GM12864 (cell line): Measurements from ENCODE around the gene SP3.

Source experiments
- DNase-seq: peaks from one replicate; pipeline ENCODE4 v3.0.0-alpha.2; 2011; ENCODE audit warnings: low read depth
- H3K4me3 ChIP-seq: 2 replicates; pipeline ENCODE4 v1.5.1; 2011; ENCODE audit warnings: mild to moderate bottlenecking, low read depth, low read length, control low read depth
- TF ChIP-seq, protein P1 (sequence below): IDR thresholded peaks from 2 replicates; pipeline ENCODE4 v1.5.1; 2011; ENCODE audit warnings: low read depth, mild to moderate bottlenecking, moderate library complexity, low read length, control low read depth, inconsistent platforms; ENCODE audit errors: missing control alignments

Gene SP3

DNA sequence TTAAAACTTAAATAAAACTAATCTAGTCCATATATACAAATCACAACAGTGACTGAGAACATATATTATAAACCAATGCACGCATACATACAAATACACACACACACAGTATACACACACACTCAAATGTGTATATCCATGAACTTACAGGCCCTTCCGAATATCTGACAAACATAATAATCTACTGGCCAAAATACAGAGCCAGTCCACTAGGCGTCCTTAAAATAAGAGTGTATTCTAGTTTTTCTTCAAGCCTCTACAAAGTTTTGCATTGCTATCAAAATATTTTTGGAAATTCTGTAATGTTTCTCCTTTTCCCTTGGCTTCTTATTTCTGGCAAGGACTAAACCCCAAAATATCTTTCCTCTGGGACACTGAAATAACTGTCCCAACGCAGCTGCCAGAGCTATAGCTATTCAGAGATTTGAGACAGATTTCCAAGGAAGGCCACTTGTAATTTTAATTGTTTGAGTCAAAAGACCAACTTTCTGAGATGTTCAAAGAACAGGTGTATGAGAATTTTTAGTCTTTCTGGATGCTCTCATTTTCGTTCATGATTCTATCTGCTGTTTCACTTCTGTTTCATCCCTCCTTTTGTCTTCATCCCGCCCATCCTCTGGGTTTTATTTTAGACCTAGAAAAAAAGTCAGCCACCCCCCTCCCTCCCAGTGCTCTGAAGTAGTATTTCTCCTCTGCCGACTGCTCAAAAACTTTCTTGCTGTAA, 24.1 kb upstream of the SP3 start:
- TF ChIP-seq, protein P1, sequence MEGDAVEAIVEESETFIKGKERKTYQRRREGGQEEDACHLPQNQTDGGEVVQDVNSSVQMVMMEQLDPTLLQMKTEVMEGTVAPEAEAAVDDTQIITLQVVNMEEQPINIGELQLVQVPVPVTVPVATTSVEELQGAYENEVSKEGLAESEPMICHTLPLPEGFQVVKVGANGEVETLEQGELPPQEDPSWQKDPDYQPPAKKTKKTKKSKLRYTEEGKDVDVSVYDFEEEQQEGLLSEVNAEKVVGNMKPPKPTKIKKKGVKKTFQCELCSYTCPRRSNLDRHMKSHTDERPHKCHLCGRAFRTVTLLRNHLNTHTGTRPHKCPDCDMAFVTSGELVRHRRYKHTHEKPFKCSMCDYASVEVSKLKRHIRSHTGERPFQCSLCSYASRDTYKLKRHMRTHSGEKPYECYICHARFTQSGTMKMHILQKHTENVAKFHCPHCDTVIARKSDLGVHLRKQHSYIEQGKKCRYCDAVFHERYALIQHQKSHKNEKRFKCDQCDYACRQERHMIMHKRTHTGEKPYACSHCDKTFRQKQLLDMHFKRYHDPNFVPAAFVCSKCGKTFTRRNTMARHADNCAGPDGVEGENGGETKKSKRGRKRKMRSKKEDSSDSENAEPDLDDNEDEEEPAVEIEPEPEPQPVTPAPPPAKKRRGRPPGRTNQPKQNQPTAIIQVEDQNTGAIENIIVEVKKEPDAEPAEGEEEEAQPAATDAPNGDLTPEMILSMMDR, result no peak
- DNase-seq, result no peak
- H3K4me3 ChIP-seq, result no peak overlapping the region

DNA sequence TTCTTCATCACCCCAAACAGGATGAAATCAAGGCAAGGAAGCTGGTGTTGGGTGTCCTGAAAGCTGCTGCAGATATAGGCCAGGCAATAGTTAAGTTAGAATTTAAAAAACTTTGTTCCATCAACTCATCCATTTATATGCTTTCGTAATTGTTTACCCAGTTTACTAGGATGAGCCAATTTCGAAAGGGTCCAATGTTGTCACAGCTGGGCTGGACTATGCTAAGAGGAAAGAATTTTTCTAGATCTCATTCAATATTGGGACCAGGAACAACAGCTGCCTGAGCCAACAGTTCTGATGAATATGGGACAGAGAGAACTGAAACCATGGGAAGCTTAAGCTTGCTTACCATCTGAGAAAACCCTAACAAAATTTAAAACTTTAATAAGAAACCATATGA, 21.6 kb upstream of the SP3 start:
- no peak overlapping the region for H3K4me3 ChIP-seq
- TF ChIP-seq, protein P1, result no peak
- DNase-seq, result no peak

DNA sequence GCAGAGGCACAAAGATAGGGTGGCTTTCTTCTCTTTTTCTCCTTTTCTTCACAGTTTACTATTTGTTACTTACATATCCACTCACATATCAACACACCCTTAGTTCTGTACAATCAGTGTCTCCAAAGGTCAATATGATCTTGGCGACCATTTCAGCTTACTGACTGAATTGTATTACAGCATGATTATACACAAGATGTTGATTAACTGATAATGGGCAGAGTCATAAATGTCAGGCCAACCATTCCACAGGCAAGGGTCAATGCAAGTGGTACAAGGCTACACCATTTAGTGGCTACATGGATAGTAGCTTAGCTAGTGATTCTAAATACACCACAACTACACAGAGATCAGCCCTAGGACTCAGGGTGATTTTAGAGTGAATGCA, 20.4 kb upstream of the SP3 start:
- no peak for DNase-seq
- TF ChIP-seq, protein P1, result no peak
- no peak overlapping the region for H3K4me3 ChIP-seq

DNA sequence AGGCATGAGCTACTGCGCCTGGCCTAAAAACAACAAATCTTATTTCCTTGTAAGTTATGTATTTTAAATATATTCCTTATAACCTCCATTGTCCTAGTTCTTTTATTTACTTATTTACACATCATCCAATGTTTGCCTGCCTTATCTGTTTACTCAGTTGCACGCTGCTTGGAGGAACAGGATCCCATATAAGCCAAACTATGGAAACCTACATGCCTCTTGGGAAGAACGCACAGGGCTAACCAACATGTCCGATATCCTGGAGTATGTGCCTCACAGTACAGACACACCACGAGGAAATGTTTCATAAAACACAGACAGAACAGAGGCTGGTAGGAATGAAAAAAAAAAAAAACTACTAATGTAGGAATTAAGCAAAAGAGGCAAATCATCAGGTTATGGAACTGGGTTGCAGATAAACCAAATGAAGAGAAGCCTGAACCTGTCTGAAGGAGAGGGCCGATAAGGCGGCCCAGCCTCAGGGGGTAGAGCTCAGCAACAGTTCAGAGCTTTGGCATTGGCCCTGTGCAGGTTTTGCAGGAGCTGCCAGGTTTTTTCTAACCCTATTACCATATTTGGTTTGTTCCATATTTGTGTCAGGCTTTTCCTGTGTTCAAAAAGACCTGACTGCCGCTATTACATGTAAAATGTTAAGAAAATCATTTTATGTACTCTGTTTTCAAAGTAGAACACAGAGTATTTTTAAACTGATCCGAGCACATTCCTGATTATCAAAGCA, 19.9 kb upstream of the SP3 start:
- H3K4me3 ChIP-seq, result no peak overlapping the region
- TF ChIP-seq, protein P1, result no peak
- no peak for DNase-seq

DNA sequence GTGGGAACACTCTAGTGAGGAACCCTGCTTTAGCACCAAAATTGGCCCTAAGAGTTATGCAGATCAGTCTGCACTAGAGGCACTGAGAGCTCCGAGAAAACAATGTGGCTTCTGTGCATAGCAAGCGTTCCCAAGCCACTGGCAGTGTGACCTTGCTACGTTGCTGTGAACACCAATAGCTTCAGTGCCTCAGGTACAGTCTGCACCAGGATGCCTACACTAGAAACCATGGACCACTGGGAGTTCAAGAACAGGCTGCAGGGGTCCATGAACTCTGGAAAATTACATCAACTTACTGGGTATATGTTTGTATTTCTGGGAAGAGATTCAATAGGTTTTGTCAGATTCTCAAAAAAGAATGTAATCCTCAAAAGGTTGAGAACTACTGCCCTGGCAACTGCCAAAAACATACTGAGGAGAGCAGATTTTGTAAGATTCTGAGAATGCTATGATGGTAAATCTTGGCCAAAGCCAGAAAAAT, 18.3 kb upstream of the SP3 start:
- DNase-seq, result no peak
- H3K4me3 ChIP-seq, result no peak overlapping the region
- TF ChIP-seq, protein P1, result no peak

DNA sequence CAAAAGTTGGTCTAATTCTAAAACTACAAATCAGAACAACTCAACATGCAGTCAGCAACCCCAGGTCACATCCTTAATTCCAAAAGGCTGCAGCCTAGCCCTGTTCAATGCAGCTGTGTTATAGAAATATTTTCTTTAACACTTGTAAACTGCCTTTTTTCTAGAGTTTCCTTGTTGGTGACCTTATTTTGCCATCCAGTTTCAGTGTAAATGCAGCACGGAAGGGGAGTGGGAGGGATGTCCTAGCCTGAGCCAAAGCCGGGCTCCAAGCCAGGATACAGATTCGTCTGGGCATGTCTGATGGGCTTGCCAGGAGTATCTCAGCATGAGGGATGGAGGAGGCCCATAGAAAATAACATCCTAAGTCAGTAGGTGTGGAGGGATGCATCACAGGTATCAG, 17.7 kb upstream of the SP3 start:
- H3K4me3 ChIP-seq, result no peak overlapping the region
- no peak for DNase-seq
- TF ChIP-seq, protein P1, result no peak
